Mesenchymal stem cell (in vitro differentiated cells and primary cell): ENCODE data around the gene RINL.
"Not testable (repeated sequence)": the region's sequence is repeated elsewhere in the genome, so short reads cannot be mapped to it uniquely, and the experiment has no call there.

Experiments used
- DNase-seq: peaks from one replicate; pipeline ENCODE4 v3.0.0-alpha.2; 2013
- H2AFZ ChIP-seq: one replicate; pipeline ENCODE4 v1.6.1; 2013; ENCODE audit warnings: low read depth, mild to moderate bottlenecking, control low read depth, inconsistent platforms, low read length, moderate library complexity
- H2AK5ac ChIP-seq: 2 replicates; pipeline ENCODE4 v1.6.1; 2013; ENCODE audit warnings: low read length, moderate library complexity, mild to moderate bottlenecking, inconsistent platforms; ENCODE audit not compliant: severe bottlenecking
- H2BK120ac ChIP-seq: one replicate; pipeline ENCODE4 v1.6.1; 2013; ENCODE audit warnings: low read depth, mild to moderate bottlenecking, inconsistent platforms, low read length, moderate library complexity
- H2BK12ac ChIP-seq, 2 experiments: one replicate each; pipeline ENCODE4 v1.6.1; 2013; ENCODE audit warnings: inconsistent platforms in 2 of 2, low read length in 2 of 2, mild to moderate bottlenecking in 2 of 2, moderate library complexity in 2 of 2, control low read depth in 1 of 2
- H2BK15ac ChIP-seq: one replicate; pipeline ENCODE4 v1.6.1; 2013; ENCODE audit warnings: mild to moderate bottlenecking, low read depth, inconsistent platforms; ENCODE audit not compliant: poor library complexity, severe bottlenecking
- H2BK5ac ChIP-seq: 2 replicates; pipeline ENCODE4 v1.6.1; 2013; ENCODE audit warnings: low read depth, mild to moderate bottlenecking, low read length, control low read depth, inconsistent platforms; ENCODE audit not compliant: poor library complexity, severe bottlenecking
- H3K14ac ChIP-seq, 2 experiments: one replicate each; pipeline ENCODE4 v1.6.1; 2013; ENCODE audit warnings: inconsistent platforms in 2 of 2, low read length in 2 of 2, control low read depth in 1 of 2, mild to moderate bottlenecking in 1 of 2, moderate library complexity in 1 of 2
- H3K18ac ChIP-seq, 2 experiments: one replicate each; pipeline ENCODE4 v1.6.1; 2013; ENCODE audit warnings: inconsistent platforms in 2 of 2, low read length in 2 of 2, control low read depth in 1 of 2, low read depth in 1 of 2, mild to moderate bottlenecking in 1 of 2
- H3K23ac ChIP-seq, 2 experiments: one replicate each; pipeline ENCODE4 v1.6.1; 2013; ENCODE audit warnings: inconsistent platforms in 2 of 2, low read length in 2 of 2, mild to moderate bottlenecking in 2 of 2, moderate library complexity in 2 of 2, control low read depth in 1 of 2
- H3K27ac ChIP-seq: 2 replicates; pipeline ENCODE4 v1.5.1; 2013; ENCODE audit warnings: mild to moderate bottlenecking, moderate library complexity, low read length, control low read depth, inconsistent platforms; ENCODE audit not compliant: poor library complexity, severe bottlenecking
- H3K27me3 ChIP-seq, 2 experiments: 2 replicates each; pipeline versions ENCODE4 v1.6.1 to v1.7.0; 2013; ENCODE audit warnings: low read length in 2 of 2, mild to moderate bottlenecking in 2 of 2, moderate library complexity in 2 of 2, control low read depth in 1 of 2, inconsistent platforms in 1 of 2; ENCODE audit not compliant: control insufficient read depth in 1 of 2, insufficient read depth in 1 of 2
- H3K36me3 ChIP-seq, 2 experiments: 2 replicates each; pipeline versions ENCODE4 v1.6.1 to v1.7.0; 2013; ENCODE audit warnings: low read length in 2 of 2, control low read depth in 1 of 2, inconsistent platforms in 1 of 2, low read depth in 1 of 2, mild to moderate bottlenecking in 1 of 2; ENCODE audit not compliant: insufficient read depth in 2 of 2, control insufficient read depth in 1 of 2
- H3K4ac ChIP-seq, 2 experiments: one replicate each; pipeline ENCODE4 v1.6.1; 2013; ENCODE audit warnings: inconsistent platforms in 2 of 2, low read length in 2 of 2, mild to moderate bottlenecking in 2 of 2, moderate library complexity in 2 of 2, control low read depth in 1 of 2, low read depth in 1 of 2
- H3K4me1 ChIP-seq: 2 replicates; pipeline ENCODE4 v1.6.1; 2013; ENCODE audit warnings: low read depth, low read length, control low read depth; ENCODE audit not compliant: control insufficient read depth, insufficient read depth
- H3K4me2 ChIP-seq: 2 replicates; pipeline ENCODE4 v1.6.1; 2013; ENCODE audit warnings: low read length, mild to moderate bottlenecking, inconsistent platforms; ENCODE audit not compliant: poor library complexity, severe bottlenecking
- H3K4me3 ChIP-seq, 2 experiments: 2 replicates each; pipeline versions ENCODE4 v1.5.1 to v1.7.0; 2013; ENCODE audit warnings: low read length in 2 of 2, mild to moderate bottlenecking in 2 of 2, control low read depth in 1 of 2, low read depth in 1 of 2; ENCODE audit not compliant: insufficient read depth in 1 of 2
- H3K79me1 ChIP-seq: replicated peaks from 2 replicates; pipeline ENCODE4 v1.6.1; 2013; ENCODE audit warnings: mild to moderate bottlenecking, control low read depth, low read length, inconsistent platforms; ENCODE audit not compliant: poor library complexity, severe bottlenecking
- H3K9ac ChIP-seq: 2 replicates; pipeline ENCODE4 v1.7.0; 2013; ENCODE audit warnings: mild to moderate bottlenecking, low read length, moderate library complexity
- H3K9me3 ChIP-seq: 2 replicates; pipeline ENCODE4 v1.7.0; 2013; ENCODE audit warnings: mild to moderate bottlenecking, low read length; ENCODE audit not compliant: control insufficient read depth
- H4K8ac ChIP-seq: one replicate; pipeline ENCODE4 v1.6.1; 2013; ENCODE audit warnings: inconsistent platforms, mild to moderate bottlenecking, low read length, moderate library complexity
- H4K91ac ChIP-seq: one replicate; pipeline ENCODE4 v1.6.1; 2013; ENCODE audit warnings: mild to moderate bottlenecking, low read length, inconsistent platforms
- WGBS: methylation state at CpG from one replicate; pipeline ENCODE4 v1.1.7; 2013; ENCODE audit warnings: mixed read lengths; 5-methylcytosine and 5-hydroxymethylcytosine counted together

Gene RINL

DNA sequence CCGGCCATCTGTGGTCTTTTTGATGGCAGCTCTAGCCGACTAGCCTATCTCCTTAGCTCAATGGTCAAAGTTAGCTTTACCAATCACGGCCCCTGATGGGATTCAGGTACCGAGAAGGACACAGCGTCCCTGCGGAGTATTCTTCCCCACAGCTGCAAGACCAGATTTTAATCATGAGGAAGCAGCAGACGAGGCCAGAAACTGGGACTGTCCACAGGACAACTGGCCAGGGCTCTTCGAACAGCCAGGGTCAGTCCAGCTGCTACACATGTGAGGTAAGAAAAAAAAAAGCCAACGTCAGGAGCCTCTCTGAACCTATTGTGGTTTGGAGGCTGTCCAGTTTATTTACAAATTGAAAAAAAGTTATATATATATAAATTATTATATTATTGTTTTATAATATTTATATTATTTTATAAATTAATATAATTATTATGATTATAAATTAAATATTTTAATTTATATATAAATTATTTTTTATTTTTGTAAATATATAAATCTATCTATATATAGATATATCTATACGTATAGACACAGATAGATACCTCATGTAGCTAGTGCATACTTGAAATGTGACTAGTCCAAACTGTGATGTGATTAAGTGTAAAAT, 10.8 kb downstream of the RINL start:
- H2BK15ac ChIP-seq = no peak overlapping the region
- H2BK5ac ChIP-seq = no peak overlapping the region
- peak overlapping the region; percentile 39 for H2AK5ac ChIP-seq
- 88% methylated on average over 8 of the region's 10 CpGs for WGBS
- no peak overlapping the region for H3K18ac ChIP-seq
- no peak overlapping the region for H3K9ac ChIP-seq
- H3K4ac ChIP-seq = no peak overlapping the region
- H2BK120ac ChIP-seq = no peak overlapping the region
- H4K91ac ChIP-seq = peak overlapping the region; percentile 72
- no peak for DNase-seq
- peaks cover 0 to 13% of the 10 kb centered on the region in 2 experiments for H3K27me3 ChIP-seq
- H3K4me2 ChIP-seq = no peak overlapping the region
- H4K8ac ChIP-seq = no peak overlapping the region
- peaks cover 21% of the 10 kb centered on the region for H3K4me1 ChIP-seq
- H3K4me3 ChIP-seq = no peak overlapping the region
- H2BK12ac ChIP-seq = no peak overlapping the region
- H3K23ac ChIP-seq = no peak overlapping the region
- no peaks in the 10 kb centered on the region for H3K79me1 ChIP-seq
- peaks cover 0 to 3% of the 10 kb centered on the region in 2 experiments for H3K36me3 ChIP-seq
- no peak overlapping the region for H2AFZ ChIP-seq
- H3K9me3 ChIP-seq = no peaks in the 10 kb centered on the region
- no peak overlapping the region for H3K14ac ChIP-seq
- no peak overlapping the region for H3K27ac ChIP-seq

DNA sequence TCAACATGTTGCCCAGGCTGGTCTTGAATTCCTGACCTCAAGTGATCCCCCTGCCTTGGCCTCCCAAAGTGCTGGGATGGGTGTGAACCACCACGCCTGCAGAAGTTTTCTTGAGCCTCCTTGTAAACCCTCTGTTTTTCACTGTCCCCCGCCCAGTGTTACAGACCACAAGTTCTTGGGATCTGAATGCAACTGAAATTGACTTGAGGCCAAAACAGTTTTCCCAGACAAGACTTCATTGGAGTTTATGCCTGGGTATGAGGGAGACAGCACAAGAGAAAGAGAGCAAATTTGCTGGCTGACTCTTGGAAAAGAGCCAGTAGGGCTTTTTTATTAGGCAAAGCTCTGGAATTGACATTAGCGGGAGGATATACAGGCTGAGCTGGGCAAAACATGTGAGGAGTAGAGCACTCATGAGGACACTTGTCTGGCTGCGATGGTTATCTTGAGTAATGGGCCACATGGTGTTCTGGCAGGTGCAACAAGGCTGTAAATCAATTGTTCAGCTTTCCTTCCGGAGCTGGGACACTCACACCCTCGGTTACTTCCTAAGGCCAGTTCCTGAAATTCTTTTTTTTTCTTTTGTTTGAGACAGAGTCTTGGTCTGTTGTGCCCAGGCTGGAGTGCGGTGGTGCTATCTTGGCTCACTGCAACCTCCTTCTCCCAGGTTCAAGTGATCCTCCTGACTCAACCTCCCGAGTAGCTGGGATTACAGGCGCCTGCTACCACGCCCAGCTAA, 15.6 kb downstream of the RINL start:
- H3K9me3 ChIP-seq = no peaks in the 10 kb centered on the region
- no peak overlapping the region for H3K27ac ChIP-seq
- H3K36me3 ChIP-seq = no peaks in the 10 kb centered on the region
- H3K23ac ChIP-seq = no peak overlapping the region
- H3K79me1 ChIP-seq = no peaks in the 10 kb centered on the region
- DNase-seq = peak; percentile 84
- H3K4me1 ChIP-seq = peaks cover 9% of the 10 kb centered on the region
- no peak overlapping the region for H3K9ac ChIP-seq
- H3K27me3 ChIP-seq = no peaks in the 10 kb centered on the region
- H4K8ac ChIP-seq = no peak overlapping the region
- H2BK120ac ChIP-seq = no peak overlapping the region
- WGBS = 47% methylated on average over 9 of the region's 10 CpGs
- no peak overlapping the region for H3K14ac ChIP-seq
- no peak overlapping the region for H2AK5ac ChIP-seq
- H2BK12ac ChIP-seq = no peak overlapping the region
- no peak overlapping the region for H4K91ac ChIP-seq
- H3K4ac ChIP-seq = no peak overlapping the region
- H3K4me3 ChIP-seq = no peak overlapping the region
- no peak overlapping the region for H2BK5ac ChIP-seq
- no peak overlapping the region for H3K18ac ChIP-seq
- no peak overlapping the region for H3K4me2 ChIP-seq
- H2BK15ac ChIP-seq = no peak overlapping the region
- no peak overlapping the region for H2AFZ ChIP-seq

GRCh38 chr19:38861368-38861767, 16.7 kb downstream of the RINL start:
- Histone ChIP-seq H2AFZ (no peak overlapping the region), H4K91ac (no peak overlapping the region), H3K4me2 (no peak overlapping the region), H3K14ac (no peak overlapping the region), H4K8ac (no peak overlapping the region), H3K36me3 (no peaks in the 10 kb centered on the region), H3K4ac (no peak overlapping the region), H3K27ac (no peak overlapping the region), H3K23ac (no peak overlapping the region), H3K18ac (peak overlapping the region in 1 of 2 experiments; percentile 40), H3K4me1 (peaks cover 9% of the 10 kb centered on the region), H3K9ac (no peak overlapping the region), H3K27me3 (no peaks in the 10 kb centered on the region), H2AK5ac (no peak overlapping the region), H2BK15ac (no peak overlapping the region), H2BK12ac (no peak overlapping the region), H3K4me3 (no peak overlapping the region), H3K79me1 (no peaks in the 10 kb centered on the region), H2BK120ac (no peak overlapping the region), H2BK5ac (no peak overlapping the region), H3K9me3 (no peaks in the 10 kb centered on the region)
- WGBS = 89% methylated on average over 3 of the region's 3 CpGs
- no peak for DNase-seq

DNA sequence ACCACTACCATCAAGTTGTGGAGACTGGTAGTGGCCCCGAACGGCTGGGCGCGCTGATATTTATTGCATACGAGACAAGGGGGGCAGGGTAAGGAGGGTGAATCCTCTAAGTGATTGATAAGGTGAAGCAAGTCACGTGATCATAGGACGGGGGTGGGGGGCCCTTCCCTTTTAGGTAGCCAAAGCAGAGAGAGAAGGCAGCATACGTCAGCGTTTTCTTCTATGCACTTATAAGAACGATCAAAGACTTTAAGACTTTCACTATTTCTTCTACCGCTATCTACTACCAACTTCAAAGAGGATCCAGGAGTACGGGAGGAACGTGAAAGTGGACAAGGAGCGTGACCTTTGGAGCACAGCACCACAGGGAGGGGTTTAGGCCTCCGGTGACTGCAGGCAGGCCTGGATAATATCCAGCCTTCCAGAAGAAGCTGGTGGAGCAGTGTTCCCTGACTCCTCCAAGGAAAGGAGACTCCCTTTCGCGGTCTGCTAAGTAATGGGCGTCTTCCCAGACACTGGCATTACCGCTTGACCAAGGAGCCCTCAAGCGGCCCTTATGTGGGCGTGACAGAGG, 18.4 kb downstream of the RINL start:
- H3K14ac ChIP-seq, H2AK5ac ChIP-seq, DNase-seq, H4K8ac ChIP-seq, H3K79me1 ChIP-seq, H3K23ac ChIP-seq, H3K9ac ChIP-seq, H3K9me3 ChIP-seq, H2BK5ac ChIP-seq, H3K18ac ChIP-seq, H3K4ac ChIP-seq, H3K4me3 ChIP-seq, H4K91ac ChIP-seq, H2BK15ac ChIP-seq, H3K4me1 ChIP-seq, H3K27ac ChIP-seq, H2BK120ac ChIP-seq, H3K27me3 ChIP-seq, H3K4me2 ChIP-seq, H2AFZ ChIP-seq, H2BK12ac ChIP-seq, H3K36me3 ChIP-seq: not testable (repeated sequence)
- WGBS = 68% methylated on average over 18 of the region's 21 CpGs
